Measurements from ENCODE around the gene TBCD. TPM values are rescaled to one million over a fixed set of nuclear protein-coding genes. Genes with fewer than 3 reads are reported as not detected.

Gene TBCD
- total and polyA plus RNA-seq, 2 experiments from 2014 or later, result 19.3 to 33.8 TPM

DNA sequence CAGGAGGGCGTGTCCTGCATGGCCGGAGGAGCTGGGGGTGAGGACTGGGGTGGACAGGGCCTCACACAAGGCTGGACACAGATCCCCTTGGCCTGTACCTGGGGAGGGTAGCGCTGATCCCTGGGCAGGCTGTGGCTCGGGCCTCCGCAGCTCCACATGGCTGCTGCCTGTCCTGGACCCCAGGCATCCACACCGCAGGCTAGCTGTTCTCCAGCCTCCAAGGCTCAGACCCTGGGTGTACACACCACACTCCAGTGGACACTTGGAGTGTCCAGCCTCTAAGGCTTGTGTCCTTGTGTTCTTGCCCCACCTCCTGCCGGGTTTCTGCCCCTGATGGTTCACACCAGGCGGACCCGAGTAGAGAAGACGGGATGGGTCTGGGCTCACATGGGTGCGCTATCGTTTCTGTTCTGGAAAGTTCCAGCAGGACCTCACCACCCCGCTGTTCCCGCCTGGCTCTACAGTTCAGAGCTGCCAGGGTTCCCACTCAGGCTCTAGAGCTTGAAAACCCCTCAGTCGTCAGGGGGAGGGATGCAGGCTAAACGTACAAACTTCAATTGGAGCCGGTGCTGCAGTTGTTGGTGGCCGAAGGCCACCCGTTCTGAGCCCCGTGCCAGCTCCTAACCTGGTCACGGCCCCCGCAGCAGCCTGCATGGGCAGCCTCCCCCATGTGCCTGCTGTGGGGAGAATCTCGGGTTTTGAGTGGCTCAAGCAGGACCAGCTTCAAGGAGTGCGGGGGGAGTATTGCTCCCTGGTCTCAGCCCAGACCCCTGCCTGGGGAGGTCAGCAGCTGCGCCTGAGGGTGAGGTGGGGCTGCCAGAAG is 42.0 kb upstream of the TBCD start:
- H4K20me1 ChIP-seq (ENCODE audit: insufficient read depth), result no peaks in the 10 kb centered on the region
- H3K4me3 ChIP-seq, result no peak overlapping the region
- no peaks in the 10 kb centered on the region for H3K9me2 ChIP-seq (ENCODE audit: insufficient read depth)
- H3K4me1 ChIP-seq (ENCODE audit: insufficient read depth), result no peaks in the 10 kb centered on the region
- H3K36me3 ChIP-seq (ENCODE audit: low read depth), result no peaks in the 10 kb centered on the region
- no peaks in the 10 kb centered on the region for H3K27me3 ChIP-seq (replicated peaks; ENCODE audit: insufficient read depth)
- TF ChIP-seq EZH2 (IDR thresholded peaks at IDR 0.05; ENCODE audit: insufficient read depth, poor library complexity, severe bottlenecking) (no peak), EZH2phosphoT487 (IDR thresholded peaks at IDR 0.05; ENCODE audit: insufficient read depth, low read depth) (no peak)
- WGBS, 2 experiments (ENCODE audit: low coverage in 1 of 2, low lambda C conversion rate in 2 of 2, missing lambda C conversion rate in 2 of 2), result 78 to 82% methylated on average over 25 of the region's 25 CpGs
- in situ Hi-C loops (cut with MboI), result loop anchor here (5.0 kb wide), 1 partner anchor 53 kb away; no protein-coding TSS in a partner anchor
- no peak overlapping the region for H3K27ac ChIP-seq
- no peak overlapping the region for H3K9ac ChIP-seq
- no peak overlapping the region for H3K4me2 ChIP-seq (ENCODE audit: unreplicated experiment)
- no peaks in the 10 kb centered on the region for H3K9me3 ChIP-seq (ENCODE audit: low read depth)
- 0 out of 2 replicates have a peak, but pooled peaks cover 6% of the 10 kb centered on the region for H3F3A ChIP-seq (ENCODE audit: insufficient read depth)
- DNase-seq, result no peak
- no peak overlapping the region for H2AFZ ChIP-seq
- no peaks in the 10 kb centered on the region for H3K79me2 ChIP-seq (ENCODE audit: insufficient read depth)

DNA sequence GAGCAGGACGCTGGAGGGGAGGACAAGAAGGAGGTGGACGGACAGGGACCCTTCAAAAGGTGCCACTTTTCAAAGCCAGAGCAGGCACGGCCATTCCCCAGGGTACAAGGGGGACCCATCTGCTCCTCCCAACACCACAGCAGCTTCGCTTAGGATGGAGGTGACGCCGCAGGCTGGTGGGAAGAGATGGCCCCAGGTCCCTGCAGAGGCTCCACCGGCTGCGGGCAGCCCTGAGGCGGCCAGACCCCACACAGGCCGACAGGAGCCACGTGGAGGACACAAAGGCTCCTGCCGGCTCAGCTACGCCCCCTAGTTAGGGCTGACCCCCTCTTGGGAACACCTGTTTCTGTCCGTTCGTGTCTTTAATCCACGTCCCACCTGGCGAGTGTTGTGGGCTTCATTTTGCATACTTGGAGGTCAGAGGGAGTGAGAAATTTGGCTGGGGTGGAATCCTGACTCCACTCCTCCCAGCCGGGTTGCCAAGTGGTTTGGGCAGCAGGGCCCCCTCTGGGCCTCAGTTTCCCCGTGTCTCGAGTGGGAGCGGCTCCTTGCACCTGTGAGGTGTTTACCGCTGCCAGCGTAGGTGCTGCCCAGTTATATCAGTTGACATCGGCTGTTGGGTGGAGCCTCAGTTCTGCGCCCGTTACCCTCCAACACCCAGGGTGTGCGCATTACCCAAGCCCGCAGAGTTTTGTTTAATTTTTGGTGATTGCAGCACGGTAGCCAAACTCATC is 41.2 kb upstream of the TBCD start:
- no peak overlapping the region for H3K4me3 ChIP-seq
- H3K36me3 ChIP-seq (ENCODE audit: low read depth), result no peaks in the 10 kb centered on the region
- H4K20me1 ChIP-seq (ENCODE audit: insufficient read depth), result no peaks in the 10 kb centered on the region
- in situ Hi-C loops (cut with MboI), result no loop called here
- no peak overlapping the region for H3K4me2 ChIP-seq (ENCODE audit: unreplicated experiment)
- no peaks in the 10 kb centered on the region for H3K4me1 ChIP-seq (ENCODE audit: insufficient read depth)
- H3K9me2 ChIP-seq (ENCODE audit: insufficient read depth), result no peaks in the 10 kb centered on the region
- no peaks in the 10 kb centered on the region for H3K27me3 ChIP-seq (replicated peaks; ENCODE audit: insufficient read depth)
- 0 out of 2 replicates have a peak, but pooled peaks cover 6% of the 10 kb centered on the region for H3F3A ChIP-seq (ENCODE audit: insufficient read depth)
- no peak for DNase-seq
- H3K9me3 ChIP-seq (ENCODE audit: low read depth), result no peaks in the 10 kb centered on the region
- no peak overlapping the region for H3K27ac ChIP-seq
- no peak for TF ChIP-seq EZH2 (IDR thresholded peaks at IDR 0.05; ENCODE audit: insufficient read depth, poor library complexity, severe bottlenecking)
- 61 to 65% methylated on average over 28 of the region's 29 CpGs for WGBS, 2 experiments (ENCODE audit: low coverage in 1 of 2, low lambda C conversion rate in 2 of 2, missing lambda C conversion rate in 2 of 2)
- no peaks in the 10 kb centered on the region for H3K79me2 ChIP-seq (ENCODE audit: insufficient read depth)
- no peak overlapping the region for H2AFZ ChIP-seq
- no peak overlapping the region for H3K9ac ChIP-seq

DNA sequence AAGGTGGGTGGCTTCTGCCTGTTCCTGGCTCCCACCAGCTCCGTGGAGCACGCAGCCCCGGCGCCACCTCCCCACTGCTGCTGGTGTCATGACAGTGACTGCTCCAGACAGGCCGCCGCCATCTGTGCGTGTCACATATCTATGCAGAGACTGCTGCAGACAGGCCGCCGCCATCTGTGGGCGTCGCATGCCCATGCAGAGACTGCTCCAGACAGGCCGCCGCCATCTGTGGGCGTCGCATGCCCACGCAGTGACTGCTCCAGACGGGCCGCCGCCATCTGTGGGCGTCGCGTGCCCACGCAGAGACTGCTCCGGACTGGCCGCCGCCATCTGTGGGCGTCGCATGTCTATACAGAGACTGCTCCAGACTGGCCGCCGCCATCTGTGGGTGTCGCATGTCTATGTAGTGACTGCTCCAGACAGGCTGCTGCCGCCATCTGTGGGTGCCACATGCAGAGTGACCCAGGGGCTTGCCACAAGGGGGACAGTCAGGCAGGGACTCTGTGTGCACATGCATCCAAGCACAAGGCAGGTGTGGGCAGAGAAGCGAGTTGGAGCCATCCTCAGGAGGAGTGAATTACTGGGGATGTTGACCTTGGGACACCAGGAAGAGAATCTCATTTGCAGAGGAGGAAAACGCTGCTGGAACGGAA is 38.7 kb upstream of the TBCD start:
- no peaks in the 10 kb centered on the region for H3K4me1 ChIP-seq (ENCODE audit: insufficient read depth)
- no peak overlapping the region for H3K4me3 ChIP-seq
- H3K36me3 ChIP-seq (ENCODE audit: low read depth), result no peaks in the 10 kb centered on the region
- no peak overlapping the region for H3K27ac ChIP-seq
- H3K9me2 ChIP-seq (ENCODE audit: insufficient read depth), result no peaks in the 10 kb centered on the region
- TF ChIP-seq EZH2 (IDR thresholded peaks at IDR 0.05; ENCODE audit: insufficient read depth, poor library complexity, severe bottlenecking) (no peak), EZH2phosphoT487 (IDR thresholded peaks at IDR 0.05; ENCODE audit: insufficient read depth, low read depth) (no peak)
- 85 to 89% methylated on average over 33 to 35 of the region's 35 CpGs for WGBS, 2 experiments (ENCODE audit: low coverage in 1 of 2, low lambda C conversion rate in 2 of 2, missing lambda C conversion rate in 2 of 2)
- H3K9me3 ChIP-seq (ENCODE audit: low read depth), result no peaks in the 10 kb centered on the region
- peaks cover 6% of the 10 kb centered on the region for H3K79me2 ChIP-seq (ENCODE audit: insufficient read depth)
- no peak for DNase-seq
- no peak overlapping the region for H3K4me2 ChIP-seq (ENCODE audit: unreplicated experiment)
- no peaks in the 10 kb centered on the region for H3K27me3 ChIP-seq (replicated peaks; ENCODE audit: insufficient read depth)
- no peaks in the 10 kb centered on the region for H3F3A ChIP-seq (ENCODE audit: insufficient read depth)
- in situ Hi-C loops (cut with MboI), result no loop called here
- H2AFZ ChIP-seq, result no peak overlapping the region
- no peaks in the 10 kb centered on the region for H4K20me1 ChIP-seq (ENCODE audit: insufficient read depth)
- H3K9ac ChIP-seq, result no peak overlapping the region

DNA sequence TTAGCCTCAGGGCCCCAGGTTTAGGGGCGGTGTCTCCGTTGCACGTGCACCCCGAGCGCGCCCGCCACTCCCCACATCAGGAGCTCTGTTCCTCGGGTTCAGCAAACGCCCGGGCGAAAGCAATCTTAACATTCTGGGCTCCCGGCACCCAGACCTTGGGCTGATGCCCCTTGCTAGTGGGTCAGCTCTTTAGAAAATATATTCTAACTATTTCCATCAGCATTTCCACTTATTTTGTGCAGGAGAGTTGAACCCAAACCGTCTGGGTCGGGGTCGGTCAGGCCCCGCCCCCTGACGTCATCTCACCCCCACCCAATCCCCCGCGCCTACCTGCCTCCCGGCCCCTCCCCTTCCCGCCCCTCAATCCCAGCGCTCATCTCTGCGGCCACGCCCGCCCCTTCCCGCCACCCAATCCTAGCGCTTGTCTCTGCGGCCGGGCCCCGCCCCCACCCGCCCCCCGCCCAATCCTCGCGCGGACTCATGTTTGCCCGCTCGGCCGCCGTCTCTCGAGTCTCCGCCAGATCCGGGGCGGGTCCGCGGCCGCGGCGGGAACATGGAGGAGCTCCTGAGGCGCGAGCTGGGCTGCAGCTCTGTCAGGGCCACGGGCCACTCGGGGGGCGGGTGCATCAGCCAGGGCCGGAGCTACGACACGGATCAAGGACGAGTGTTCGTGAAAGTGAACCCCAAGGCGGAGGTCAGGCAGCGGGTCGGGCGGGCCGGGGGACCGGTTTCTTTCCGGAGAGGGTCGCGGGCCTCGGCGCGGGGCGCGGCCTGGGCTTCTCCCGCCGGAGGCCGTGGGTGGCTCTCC is 35.5 kb upstream of the TBCD start, which contains the start of gene FN3KRP:
FN3KRP (plus strand) TSS at position 504 of the 808 bp plus-strand sequence; CDS start at position 554, 50 bp downstream.
- Histone ChIP-seq H3K4me2 (ENCODE audit: unreplicated experiment) (peak within 1 kb of the TSS; percentile 86), H3K9me3 (ENCODE audit: low read depth) (no peaks in the 10 kb centered on the region), H3K4me1 (ENCODE audit: insufficient read depth) (no peaks in the 10 kb centered on the region), H3K9ac (peak within 1 kb of the TSS; percentile 77), H3K27me3 (replicated peaks; ENCODE audit: insufficient read depth) (no peaks in the 10 kb centered on the region), H4K20me1 (ENCODE audit: insufficient read depth) (no peaks in the 10 kb centered on the region), H3K4me3 (peak within 1 kb of the TSS; percentile 88), H3K9me2 (ENCODE audit: insufficient read depth) (no peaks in the 10 kb centered on the region), H3K27ac (peak within 1 kb of the TSS; percentile 33), H3K79me2 (ENCODE audit: insufficient read depth) (peaks cover 10% of the 10 kb centered on the region), H2AFZ (peak within 1 kb of the TSS; percentile 89), H3F3A (ENCODE audit: insufficient read depth) (no peaks in the 10 kb centered on the region), H3K36me3 (ENCODE audit: low read depth) (no peaks in the 10 kb centered on the region; the same call in 1 of the 2 replicates)
- whole genome bisulfite sequencing, 2 experiments (ENCODE audit: low coverage in 1 of 2, low lambda C conversion rate in 2 of 2, missing lambda C conversion rate in 2 of 2), result 1% methylated on average over 33 to 73 of the region's 75 CpGs
- TF ChIP-seq EZH2phosphoT487 (IDR thresholded peaks at IDR 0.05; ENCODE audit: insufficient read depth, low read depth) (no peak), EZH2 (IDR thresholded peaks at IDR 0.05; ENCODE audit: insufficient read depth, poor library complexity, severe bottlenecking) (no peak)
- DNase-seq, result peak; percentile 97
- in situ Hi-C loops (cut with MboI), result no loop called here
